ENCODE data around the gene TXNL4A.

DNA sequence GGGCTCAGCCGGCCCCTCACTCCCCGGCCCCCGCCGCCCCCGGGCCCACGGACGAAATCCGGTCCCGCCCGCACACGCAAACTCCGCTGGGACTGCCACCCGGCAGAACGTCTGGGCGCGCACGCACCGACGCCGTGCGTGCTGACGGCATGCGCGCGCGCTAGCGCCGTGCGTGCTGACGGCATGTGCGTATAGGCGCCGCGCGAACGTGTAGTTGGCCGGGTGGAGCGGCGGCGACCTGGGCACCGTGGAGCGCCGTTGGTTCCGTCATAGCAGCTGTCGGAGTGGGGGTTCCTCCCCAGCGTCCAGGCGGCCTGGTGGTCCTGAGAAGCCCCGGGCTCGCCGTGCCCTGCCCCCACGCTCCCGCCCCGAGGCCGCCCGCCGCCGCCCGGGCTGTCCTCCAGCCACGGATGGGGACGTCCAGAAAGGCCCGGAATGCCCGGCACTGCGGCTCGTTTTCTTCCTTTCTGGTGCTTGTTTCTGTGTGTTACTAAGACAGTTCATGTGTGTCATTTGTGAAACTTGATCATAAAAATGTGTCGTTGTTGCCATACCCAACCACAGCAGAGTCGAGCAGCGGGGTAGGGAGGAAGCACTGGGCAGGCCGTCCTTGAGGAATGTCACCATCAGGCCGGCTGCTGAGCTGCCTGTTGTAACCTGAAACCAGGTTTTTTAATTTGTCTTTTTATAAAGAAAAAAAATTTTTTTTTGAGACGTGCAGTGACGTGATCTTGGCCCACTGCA, at the start of gene TXNL4A:
- TF ChIP-seq, protein P1, sequence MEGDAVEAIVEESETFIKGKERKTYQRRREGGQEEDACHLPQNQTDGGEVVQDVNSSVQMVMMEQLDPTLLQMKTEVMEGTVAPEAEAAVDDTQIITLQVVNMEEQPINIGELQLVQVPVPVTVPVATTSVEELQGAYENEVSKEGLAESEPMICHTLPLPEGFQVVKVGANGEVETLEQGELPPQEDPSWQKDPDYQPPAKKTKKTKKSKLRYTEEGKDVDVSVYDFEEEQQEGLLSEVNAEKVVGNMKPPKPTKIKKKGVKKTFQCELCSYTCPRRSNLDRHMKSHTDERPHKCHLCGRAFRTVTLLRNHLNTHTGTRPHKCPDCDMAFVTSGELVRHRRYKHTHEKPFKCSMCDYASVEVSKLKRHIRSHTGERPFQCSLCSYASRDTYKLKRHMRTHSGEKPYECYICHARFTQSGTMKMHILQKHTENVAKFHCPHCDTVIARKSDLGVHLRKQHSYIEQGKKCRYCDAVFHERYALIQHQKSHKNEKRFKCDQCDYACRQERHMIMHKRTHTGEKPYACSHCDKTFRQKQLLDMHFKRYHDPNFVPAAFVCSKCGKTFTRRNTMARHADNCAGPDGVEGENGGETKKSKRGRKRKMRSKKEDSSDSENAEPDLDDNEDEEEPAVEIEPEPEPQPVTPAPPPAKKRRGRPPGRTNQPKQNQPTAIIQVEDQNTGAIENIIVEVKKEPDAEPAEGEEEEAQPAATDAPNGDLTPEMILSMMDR (IDR thresholded peaks at IDR 0.05) = no peak
- TF ChIP-seq TAF1 (IDR thresholded peaks at IDR 0.05; ENCODE audit: borderline replicate concordance, low read depth, low read length) (peak; percentile 50), SMC3 (IDR thresholded peaks at IDR 0.05; ENCODE audit: low read depth, low read length) (no peak), RFX5 (IDR thresholded peaks at IDR 0.05; ENCODE audit: low read length) (no peak), MEF2A (IDR thresholded peaks at IDR 0.05; ENCODE audit: borderline replicate concordance, low read depth) (no peak), NRF1 (IDR thresholded peaks at IDR 0.05; ENCODE audit: low read depth, low read length) (peak; percentile 61), EP300 (IDR thresholded peaks at IDR 0.05; ENCODE audit: borderline replicate concordance in 1 of 2, low read depth in 1 of 2, low read length in 1 of 2) (no peak), POLR2AphosphoS5 (IDR thresholded peaks at IDR 0.05; ENCODE audit: low read depth, low read length) (peak; percentile 87), MXI1 (IDR thresholded peaks at IDR 0.05; ENCODE audit: low read depth, low read length) (peak; percentile 81), EZH2phosphoT487 (IDR thresholded peaks at IDR 0.05; ENCODE audit: borderline replicate concordance, low read depth) (no peak), TEAD4 (IDR thresholded peaks at IDR 0.05; ENCODE audit: borderline replicate concordance, insufficient read depth) (0 out of 2 replicates have a peak, but pooled peaks have one; percentile 34)
- TF ChIP-seq, protein P2, sequence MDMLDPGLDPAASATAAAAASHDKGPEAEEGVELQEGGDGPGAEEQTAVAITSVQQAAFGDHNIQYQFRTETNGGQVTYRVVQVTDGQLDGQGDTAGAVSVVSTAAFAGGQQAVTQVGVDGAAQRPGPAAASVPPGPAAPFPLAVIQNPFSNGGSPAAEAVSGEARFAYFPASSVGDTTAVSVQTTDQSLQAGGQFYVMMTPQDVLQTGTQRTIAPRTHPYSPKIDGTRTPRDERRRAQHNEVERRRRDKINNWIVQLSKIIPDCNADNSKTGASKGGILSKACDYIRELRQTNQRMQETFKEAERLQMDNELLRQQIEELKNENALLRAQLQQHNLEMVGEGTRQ (IDR thresholded peaks at IDR 0.05; ENCODE audit: borderline replicate concordance, low read depth, low read length) = no peak
- TF ChIP-seq, protein P3, sequence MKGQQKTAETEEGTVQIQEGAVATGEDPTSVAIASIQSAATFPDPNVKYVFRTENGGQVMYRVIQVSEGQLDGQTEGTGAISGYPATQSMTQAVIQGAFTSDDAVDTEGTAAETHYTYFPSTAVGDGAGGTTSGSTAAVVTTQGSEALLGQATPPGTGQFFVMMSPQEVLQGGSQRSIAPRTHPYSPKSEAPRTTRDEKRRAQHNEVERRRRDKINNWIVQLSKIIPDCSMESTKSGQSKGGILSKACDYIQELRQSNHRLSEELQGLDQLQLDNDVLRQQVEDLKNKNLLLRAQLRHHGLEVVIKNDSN (IDR thresholded peaks at IDR 0.05; ENCODE audit: borderline replicate concordance, low read depth) = no peak
- TF ChIP-seq, protein P4, sequence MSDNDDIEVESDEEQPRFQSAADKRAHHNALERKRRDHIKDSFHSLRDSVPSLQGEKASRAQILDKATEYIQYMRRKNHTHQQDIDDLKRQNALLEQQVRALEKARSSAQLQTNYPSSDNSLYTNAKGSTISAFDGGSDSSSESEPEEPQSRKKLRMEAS (IDR thresholded peaks at IDR 0.05; ENCODE audit: low read depth) = peak; percentile 68

Data from SK-N-SH (cell line).